COLO668 (cell line): ENCODE measurements around the gene GPR37L1.

Source experiments
- DNase-seq: peaks from one replicate; lab custom pipeline; 2025; ENCODE audit not compliant: unreplicated experiment; lab: John Stamatoyannopoulos, UW

GPR37L1 gene

DNA sequence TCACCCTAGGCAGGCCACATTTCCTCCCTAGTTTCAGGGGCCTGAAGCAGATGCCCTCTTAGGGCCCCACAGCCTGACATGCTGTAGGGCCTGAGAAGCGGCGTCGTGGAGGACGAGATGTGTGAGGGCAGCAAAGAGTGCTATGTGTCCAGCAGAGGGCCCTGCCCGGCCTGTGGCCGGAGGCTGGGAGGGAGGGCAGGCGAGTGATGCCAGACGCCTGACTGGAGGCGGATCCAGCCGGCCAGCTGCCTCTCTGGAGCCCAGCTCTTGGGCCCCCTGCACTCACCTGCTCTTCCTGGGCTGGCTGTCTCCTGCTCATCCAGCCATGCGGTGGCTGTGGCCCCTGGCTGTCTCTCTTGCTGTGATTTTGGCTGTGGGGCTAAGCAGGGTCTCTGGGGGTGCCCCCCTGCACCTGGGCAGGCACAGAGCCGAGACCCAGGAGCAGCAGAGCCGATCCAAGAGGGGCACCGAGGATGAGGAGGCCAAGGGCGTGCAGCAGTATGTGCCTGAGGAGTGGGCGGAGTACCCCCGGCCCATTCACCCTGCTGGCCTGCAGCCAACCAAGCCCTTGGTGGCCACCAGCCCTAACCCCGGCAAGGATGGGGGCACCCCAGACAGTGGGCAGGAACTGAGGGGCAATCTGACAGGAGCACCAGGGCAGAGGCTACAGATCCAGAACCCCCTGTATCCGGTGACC lies at the start of gene GPR37L1:
GPR37L1 (plus strand) TSS at position 279 of the 697 bp plus-strand sequence; CDS start at position 326, 47 bp downstream.
- peak; percentile 80 for DNase-seq

- DNase-seq: peak; percentile 44
Measured at GRCh38 chr1:202073206-202073605, 49.5 kb upstream of the GPR37L1 start.

GRCh38 chr1:202074985-202075384 lies 47.7 kb upstream of the GPR37L1 start:
- no peak for DNase-seq

DNA sequence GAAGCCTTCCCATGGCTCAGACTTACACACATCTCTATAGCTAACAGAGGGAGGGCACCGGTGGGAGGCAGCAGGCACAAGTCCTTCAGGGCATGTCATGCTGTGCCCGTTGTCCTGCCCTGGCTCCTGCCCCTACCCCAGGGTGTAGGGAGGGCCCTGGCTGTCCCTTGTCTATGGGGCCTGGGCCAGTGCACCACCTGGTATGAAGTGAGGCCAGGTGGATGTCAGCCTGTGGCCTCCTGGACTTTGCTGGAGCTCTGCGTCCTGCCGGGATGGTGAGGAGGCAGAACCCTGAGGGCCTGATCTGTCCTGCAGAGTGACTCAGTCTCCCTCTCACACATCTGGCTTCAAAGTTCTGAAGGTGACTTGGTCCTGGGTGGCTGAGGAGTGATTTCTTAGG lies 47.3 kb upstream of the GPR37L1 start:
- DNase-seq: peak; percentile 34

- peak; percentile 40 for DNase-seq
Measured at GRCh38 chr1:202076050-202076511, 46.6 kb upstream of the GPR37L1 start.

GRCh38 chr1:202078241-202078640 lies 44.5 kb upstream of the GPR37L1 start:
- DNase-seq: no peak

DNA sequence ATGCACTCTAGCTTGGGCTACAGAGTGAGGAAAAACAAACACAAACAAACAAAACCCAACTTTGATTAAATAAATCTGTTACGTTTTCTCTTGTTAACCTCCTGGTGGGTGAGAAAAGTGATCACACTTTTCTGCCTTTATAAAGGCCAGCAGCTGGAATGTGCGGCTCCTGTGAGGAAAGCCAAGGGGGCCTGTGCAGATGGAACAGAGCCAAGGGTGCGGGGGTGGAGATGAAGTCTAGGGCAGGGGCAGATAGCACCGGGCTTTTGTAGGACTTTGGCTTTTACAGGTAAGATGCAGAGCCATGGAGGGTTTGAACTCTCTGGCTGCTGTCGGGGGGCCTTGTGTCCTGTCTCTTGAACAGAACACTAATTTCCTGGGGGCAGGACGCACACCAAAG lies 40.7 kb upstream of the GPR37L1 start:
- DNase-seq: peak; percentile 26

- DNase-seq: peak; percentile 89
Measured at GRCh38 chr1:202084791-202085681, 37.7 kb upstream of the GPR37L1 start.

DNA sequence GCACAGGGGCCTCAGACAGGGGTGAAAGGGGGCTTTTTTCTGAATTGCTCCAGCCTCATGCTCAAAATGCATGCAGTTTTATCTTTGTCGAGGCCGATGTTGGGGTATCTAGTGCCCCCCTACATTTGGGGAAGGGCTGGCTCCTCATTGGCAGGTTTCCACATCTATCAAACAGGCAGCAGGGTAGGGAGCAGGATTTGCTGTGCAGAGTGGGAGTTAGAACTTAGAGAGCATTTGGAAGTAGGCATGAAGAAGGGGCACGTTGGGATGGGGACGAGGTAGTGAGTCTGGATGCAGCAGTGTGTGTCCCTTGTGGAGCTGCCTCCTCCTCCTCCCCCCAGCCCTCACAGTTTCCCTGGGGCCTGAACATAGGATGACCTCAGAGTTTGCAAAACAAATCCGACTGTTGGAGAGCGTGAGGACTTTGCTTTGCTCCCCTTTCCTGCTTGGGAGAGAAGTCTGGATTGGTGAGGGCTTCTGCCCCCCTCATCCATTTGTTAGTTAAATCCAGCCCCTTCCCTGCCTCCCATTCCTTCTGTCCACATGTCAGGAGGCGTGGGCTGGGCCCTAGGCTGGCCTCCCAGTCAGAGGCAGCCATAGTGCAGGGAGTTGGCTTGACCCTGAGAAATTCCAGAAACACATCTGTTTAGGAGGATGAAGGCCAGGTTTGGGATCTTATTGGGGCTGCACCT lies 36.9 kb upstream of the GPR37L1 start:
- DNase-seq: peak; percentile 79

GRCh38 chr1:202086579-202087350 lies 36.0 kb upstream of the GPR37L1 start:
- DNase-seq: peak; percentile 86

- DNase-seq: peak; percentile 53
Measured at GRCh38 chr1:202088206-202088605, 34.5 kb upstream of the GPR37L1 start.

DNA sequence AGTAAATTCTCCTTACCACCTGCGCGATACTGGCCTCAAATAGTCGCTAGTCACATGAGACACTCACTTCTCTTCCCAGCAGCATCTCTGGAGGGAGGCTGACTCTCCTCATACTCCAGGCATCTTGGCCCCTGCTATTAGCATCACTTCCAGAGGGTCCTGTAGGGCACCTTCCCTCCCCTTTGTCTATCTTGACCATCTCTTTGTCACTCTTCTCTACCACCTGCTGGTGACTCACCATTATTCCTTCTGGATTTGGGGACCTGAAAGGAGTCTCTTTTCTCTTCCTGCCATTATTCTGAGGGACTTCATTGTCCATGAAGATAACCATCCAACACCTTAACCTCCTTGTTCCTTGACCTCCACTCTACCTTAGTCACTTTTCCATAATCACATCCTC lies 31.7 kb upstream of the GPR37L1 start:
- DNase-seq: no peak

- DNase-seq: no peak
Measured at GRCh38 chr1:202093858-202094257, 28.9 kb upstream of the GPR37L1 start.

GRCh38 chr1:202101184-202101583 lies 21.5 kb upstream of the GPR37L1 start:
- peak; percentile 54 for DNase-seq

DNA sequence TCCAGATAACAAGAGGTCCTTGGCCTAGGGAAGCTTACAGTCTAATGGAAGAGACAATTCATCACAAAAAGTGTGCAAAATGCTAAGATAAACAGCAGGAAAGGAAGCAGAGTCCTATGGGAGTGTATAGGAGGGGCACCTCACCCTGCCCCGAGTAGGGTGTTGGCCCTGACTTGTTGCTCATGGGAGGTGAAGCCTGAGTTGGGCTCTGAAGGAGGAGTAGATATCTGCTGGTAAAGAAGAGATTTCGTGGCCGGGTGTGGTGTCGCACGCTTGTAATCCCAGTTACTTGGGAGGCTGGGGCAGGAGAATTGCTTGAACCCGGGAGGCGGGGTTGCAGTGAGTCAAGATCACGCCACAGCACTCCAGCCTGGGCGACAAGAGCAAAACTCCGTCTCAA lies 18.6 kb upstream of the GPR37L1 start:
- DNase-seq: no peak

DNA sequence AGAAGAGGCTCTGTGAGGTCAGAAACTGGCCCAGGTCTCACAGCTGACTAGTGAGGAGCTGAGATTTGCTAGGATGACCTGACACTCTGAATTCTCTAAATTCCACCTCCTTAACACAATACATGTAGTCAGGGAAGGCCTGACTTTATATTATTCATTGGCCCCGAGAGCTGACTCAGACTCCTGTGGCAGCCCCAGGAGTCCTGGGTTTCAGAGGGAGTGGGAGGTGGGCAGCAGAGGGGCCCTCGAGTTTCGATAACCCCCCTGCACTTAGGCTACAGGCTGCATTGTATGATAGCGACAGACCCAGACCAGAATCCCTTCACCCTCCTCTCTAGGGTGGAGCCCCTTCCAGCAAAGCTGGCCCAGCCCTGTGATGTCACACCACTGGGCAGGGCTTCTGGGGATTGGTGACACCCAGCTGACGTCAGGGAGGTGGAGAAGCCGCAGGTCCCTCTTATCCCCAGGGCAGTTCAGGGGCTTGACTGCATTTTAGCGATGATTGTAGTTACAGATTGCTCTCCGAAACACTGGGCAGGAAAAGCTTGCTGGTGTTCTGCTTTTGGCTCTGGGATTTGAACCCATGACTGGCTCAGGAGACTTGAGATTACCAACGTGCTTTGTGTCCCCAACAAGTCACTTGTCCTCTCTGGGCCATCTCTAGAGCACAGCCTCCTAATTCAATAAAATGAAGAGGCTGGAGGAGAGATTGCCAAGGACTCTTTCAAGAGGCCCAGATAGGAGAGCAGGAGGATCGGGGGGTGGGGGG lies 17.0 kb upstream of the GPR37L1 start:
- peak; percentile 86 for DNase-seq

GRCh38 chr1:202106340-202107254 lies 16.1 kb upstream of the GPR37L1 start:
- peak; percentile 98 for DNase-seq

DNA sequence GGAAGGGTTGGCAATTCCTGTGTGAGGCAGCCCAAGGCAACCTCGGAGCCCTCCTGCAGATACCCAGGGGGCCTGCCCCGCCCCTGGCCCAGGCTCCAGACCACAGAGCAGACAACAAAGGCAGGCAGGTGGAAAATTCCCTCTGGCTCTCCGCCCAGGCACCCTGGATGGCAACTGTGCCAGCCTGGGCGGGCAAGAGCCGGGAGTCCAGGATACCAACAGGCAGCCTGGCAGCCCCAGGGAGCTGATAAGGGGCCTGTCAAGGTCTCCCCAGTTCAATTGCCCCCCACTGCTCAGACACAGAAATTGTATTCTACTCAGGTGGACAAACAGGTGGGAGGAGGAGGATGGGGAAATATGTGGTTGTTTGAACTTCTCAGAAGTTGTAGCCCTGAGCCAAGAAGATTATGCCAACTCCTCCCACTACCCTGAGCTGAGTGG lies 15.4 kb upstream of the GPR37L1 start:
- peak; percentile 94 for DNase-seq
